ENCODE results near the gene KSR2.

Gene KSR2

DNA sequence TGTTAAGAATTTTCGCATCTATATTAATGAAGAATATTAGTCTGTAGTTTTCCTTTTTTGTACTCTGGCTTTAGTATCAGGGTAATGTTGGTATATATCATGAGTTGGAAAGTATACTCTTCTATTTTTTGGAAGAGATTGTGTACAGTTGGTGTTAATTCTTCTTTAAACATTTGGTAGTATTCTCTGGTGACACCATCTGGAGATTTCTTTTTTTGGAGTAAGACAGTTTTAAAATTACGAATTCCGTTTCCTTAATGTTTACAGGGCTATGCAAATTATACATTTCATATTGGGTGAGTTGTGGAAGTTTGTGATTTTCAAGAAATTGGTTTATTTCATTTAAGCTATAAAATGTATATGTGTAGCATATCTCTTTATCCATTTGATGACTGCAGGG, 423.6 kb downstream of the KSR2 start:
- TF ChIP-seq, protein P1, sequence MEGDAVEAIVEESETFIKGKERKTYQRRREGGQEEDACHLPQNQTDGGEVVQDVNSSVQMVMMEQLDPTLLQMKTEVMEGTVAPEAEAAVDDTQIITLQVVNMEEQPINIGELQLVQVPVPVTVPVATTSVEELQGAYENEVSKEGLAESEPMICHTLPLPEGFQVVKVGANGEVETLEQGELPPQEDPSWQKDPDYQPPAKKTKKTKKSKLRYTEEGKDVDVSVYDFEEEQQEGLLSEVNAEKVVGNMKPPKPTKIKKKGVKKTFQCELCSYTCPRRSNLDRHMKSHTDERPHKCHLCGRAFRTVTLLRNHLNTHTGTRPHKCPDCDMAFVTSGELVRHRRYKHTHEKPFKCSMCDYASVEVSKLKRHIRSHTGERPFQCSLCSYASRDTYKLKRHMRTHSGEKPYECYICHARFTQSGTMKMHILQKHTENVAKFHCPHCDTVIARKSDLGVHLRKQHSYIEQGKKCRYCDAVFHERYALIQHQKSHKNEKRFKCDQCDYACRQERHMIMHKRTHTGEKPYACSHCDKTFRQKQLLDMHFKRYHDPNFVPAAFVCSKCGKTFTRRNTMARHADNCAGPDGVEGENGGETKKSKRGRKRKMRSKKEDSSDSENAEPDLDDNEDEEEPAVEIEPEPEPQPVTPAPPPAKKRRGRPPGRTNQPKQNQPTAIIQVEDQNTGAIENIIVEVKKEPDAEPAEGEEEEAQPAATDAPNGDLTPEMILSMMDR (IDR thresholded peaks at IDR 0.05; ENCODE audit: insufficient read depth, missing control alignments), result no peak
- FAIRE-seq, result no peak
- no peak for DNase-seq (ENCODE audit: insufficient read length, low spot score)

DNA sequence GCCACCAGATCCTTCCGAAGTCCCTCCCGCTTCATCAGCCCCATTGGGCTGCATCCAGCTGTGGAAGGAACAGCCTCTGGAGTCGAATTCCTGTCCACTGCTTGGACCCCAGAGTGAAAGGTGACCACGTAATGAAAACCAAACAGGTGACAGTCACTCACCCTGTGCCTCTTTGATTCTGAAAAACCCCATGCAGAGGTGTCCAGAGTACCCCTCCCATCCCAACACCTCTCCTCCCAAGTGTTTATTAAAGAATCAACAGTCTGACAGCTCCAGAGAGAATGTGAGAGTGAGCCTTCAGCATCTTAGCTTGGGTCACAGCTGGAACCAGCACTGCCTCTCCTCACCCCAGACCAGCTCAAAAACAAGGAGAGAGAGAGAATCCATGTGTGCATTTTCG, 428.8 kb downstream of the KSR2 start:
- FAIRE-seq (no peak), DNase-seq (ENCODE audit: insufficient read length, low spot score) (no peak)
- TF ChIP-seq, protein P1 (IDR thresholded peaks at IDR 0.05; ENCODE audit: insufficient read depth, missing control alignments), result no peak

DNA sequence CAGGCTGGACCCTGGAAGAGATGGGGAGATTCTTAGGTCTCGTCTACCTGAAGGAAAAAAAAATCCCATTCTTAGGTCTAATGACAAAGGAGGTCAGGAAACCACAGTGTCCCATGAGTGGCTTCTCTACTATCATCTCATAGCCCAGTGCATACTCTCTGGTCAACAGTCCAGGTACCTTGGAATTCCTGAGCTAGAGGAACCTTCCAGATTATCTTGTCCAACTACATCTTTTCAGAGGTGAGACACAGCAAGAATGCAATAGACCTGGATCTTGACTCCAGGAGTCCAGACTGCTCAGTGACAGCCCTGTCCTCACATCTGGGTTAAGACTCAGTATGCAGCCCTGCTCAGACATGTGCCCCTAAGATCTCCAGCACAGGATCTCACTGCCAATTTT, 429.9 kb downstream of the KSR2 start:
- FAIRE-seq (no peak), DNase-seq (ENCODE audit: insufficient read length, low spot score) (no peak)
- TF ChIP-seq, protein P1 (IDR thresholded peaks at IDR 0.05; ENCODE audit: insufficient read depth, missing control alignments), result no peak

DNA sequence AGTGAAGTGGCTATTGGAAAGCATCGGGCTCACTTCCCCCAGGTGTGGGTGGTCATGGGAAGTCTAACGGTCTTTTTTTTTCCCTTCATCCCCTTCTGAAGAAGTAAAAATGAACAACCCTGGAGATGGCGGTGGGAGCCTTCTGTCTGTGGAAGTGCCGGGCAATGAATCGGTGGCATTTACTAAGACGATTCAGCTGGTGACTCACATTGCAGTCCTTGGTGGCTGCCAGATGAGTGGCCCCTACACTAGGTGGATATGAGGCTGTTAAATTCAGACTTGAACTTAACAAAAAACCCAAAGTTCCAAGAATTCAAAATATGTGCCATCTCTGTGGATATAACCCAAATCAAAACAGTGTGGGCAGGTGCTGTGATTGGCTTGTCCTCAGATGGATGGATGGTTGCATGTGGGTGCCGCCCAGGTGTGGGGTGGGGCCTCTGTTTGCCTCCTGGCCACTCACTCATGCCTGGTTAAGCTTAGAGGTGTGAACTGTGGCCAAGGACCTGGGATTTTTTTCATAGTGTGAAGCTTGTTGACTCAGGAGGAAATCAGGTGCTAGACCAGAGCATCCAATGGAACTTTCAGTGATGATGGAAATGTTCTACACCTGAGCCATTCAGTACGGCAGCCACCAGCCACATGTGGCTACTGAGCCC, 430.6 kb downstream of the KSR2 start:
- TF ChIP-seq, protein P1 (IDR thresholded peaks at IDR 0.05; ENCODE audit: insufficient read depth, missing control alignments), result no peak
- no peak for FAIRE-seq
- no peak for DNase-seq (ENCODE audit: insufficient read length, low spot score)

DNA sequence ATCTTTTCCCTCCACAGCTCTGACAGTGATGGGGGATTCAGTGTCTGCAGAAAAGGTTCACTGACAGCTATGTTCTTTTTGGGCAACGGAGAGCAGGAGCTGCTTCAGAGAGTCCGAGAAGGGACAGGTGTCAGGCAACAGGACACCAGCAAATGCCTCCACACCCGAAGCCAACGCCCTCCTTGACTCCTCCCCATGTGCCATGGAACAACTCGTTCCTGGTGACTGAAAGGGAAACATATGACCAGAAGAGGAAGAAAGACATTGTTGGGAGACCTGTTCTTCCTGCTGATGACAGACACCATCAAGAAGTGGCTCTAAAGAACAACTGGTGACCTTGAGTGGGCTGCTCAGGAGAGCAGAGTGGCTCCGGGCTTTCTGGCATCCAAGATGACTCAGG, 435.1 kb downstream of the KSR2 start:
- FAIRE-seq, result no peak
- TF ChIP-seq, protein P1 (IDR thresholded peaks at IDR 0.05; ENCODE audit: insufficient read depth, missing control alignments), result no peak
- no peak for DNase-seq (ENCODE audit: insufficient read length, low spot score)

DNA sequence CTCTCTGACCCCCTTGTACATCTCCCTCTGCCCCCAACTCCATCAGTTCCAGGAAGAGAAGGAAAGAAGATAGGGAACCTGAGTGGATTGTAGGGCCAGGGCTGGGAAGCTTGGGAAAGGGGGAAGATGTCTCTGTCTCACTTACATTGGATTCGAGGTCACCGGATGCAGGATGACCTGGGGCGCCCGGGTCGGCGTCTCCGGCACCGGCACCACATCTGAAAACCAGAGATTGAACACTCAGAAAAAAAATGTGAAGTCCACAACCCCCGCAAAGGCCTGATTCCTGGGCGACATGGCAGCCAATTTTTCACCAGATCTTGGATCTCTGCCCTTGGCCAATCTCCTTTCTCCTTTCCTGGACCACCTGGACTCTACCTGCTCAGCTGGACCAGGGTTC, 438.0 kb downstream of the KSR2 start:
- FAIRE-seq, result no peak
- DNase-seq (ENCODE audit: insufficient read length, low spot score), result no peak
- TF ChIP-seq, protein P1 (IDR thresholded peaks at IDR 0.05; ENCODE audit: insufficient read depth, missing control alignments), result no peak

DNA sequence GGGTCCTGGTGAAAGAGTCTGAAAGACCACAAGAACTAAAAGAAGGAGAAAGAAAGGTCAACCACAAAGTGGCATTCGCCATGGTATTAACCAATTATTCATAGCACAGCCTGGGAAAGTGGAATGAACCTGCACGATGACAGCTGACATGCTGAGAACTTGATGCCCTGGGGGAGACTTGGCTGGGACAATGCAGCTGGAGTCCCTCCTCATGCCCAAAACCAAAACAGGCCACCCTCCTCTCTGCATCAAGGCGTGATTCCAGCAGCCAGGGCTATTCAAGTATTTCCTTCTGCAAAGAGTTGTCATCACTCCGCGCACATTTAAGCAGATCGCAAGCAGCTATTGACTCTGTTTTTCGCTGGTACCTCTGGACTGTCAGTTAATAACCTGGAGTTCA, 440.3 kb downstream of the KSR2 start:
- no peak for DNase-seq (ENCODE audit: insufficient read length, low spot score)
- TF ChIP-seq, protein P1 (IDR thresholded peaks at IDR 0.05; ENCODE audit: insufficient read depth, missing control alignments), result no peak
- no peak for FAIRE-seq

All from D721Med (cell line).